NCI-H526 (cell line): Measurements from ENCODE around the gene UBE2G1.

Experiments used
- DNase-seq, 2 experiments: peaks; one replicate each; lab custom pipeline; 2025; lab: John Stamatoyannopoulos, UW

The UBE2G1 gene

GRCh38 chr17:4247361-4247970 lies 119.0 kb downstream of the UBE2G1 start:
- DNase-seq = no peak

- no peak for DNase-seq
Measured at GRCh38 chr17:4246674-4247073, 119.8 kb downstream of the UBE2G1 start.

GRCh38 chr17:4241535-4241934 lies 124.9 kb downstream of the UBE2G1 start:
- DNase-seq = no peak

GRCh38 chr17:4236456-4236855 lies 130.0 kb downstream of the UBE2G1 start:
- DNase-seq = no peak

GRCh38 chr17:4235372-4236279 lies 130.8 kb downstream of the UBE2G1 start:
- DNase-seq = no peak

GRCh38 chr17:4234401-4234800 lies 132.1 kb downstream of the UBE2G1 start:
- DNase-seq = no peak

GRCh38 chr17:4233668-4234258 lies 132.7 kb downstream of the UBE2G1 start:
- no peak for DNase-seq

GRCh38 chr17:4232168-4232813 lies 134.2 kb downstream of the UBE2G1 start:
- DNase-seq = no peak

- DNase-seq = no peak
Measured at GRCh38 chr17:4229627-4230541, 136.6 kb downstream of the UBE2G1 start.

- DNase-seq = no peak
Measured at GRCh38 chr17:4221899-4222659, 144.4 kb downstream of the UBE2G1 start.

- DNase-seq = no peak
Measured at GRCh38 chr17:4221163-4221562, 145.3 kb downstream of the UBE2G1 start.

GRCh38 chr17:4220655-4221054 lies 145.8 kb downstream of the UBE2G1 start:
- no peak for DNase-seq
